HCT116 (cell line): Measurements from ENCODE around the gene RSAD1. TPM values are rescaled to one million over a fixed set of nuclear protein-coding genes. Genes with fewer than 3 reads are reported as not detected.

Source experiments
- ATAC-seq: fragments of 200-7000 bp; cut with Tn5 transposase; 2 replicates; pipeline ENCODE4 v1.9.1; 2020; ENCODE audit warnings: mild to moderate bottlenecking, moderate library complexity
- BruUV-seq: library from RNA; stranded (reverse); fragments of 400-500 nt; replicated peaks from 2 replicates; lab custom pipeline; 2021; lab: Mats Ljungman, UMichigan
- CTCF ChIA-PET: fragments of 300-600 bp; sonication (Branson Sonifier 250); formaldehyde crosslinking; loops from one replicate; lab custom pipeline; 2021; ENCODE audit warnings: antibody characterized with exemption; lab: Charles Lee
- POLR2A ChIA-PET: fragments of 300-600, 350-600 bp; sonication (Branson Sonifier 250); formaldehyde crosslinking; loops from one replicate; lab custom pipeline; 2021; ENCODE audit warnings: antibody characterized with exemption; lab: Charles Lee
- RAD21 ChIA-PET, 2 experiments: fragments of 300-600 bp; sonication (Branson Sonifier 250); formaldehyde crosslinking; loops; one replicate each; lab custom pipeline; 2023; ENCODE audit warnings: low total read pairs in 2 of 2; ENCODE audit not compliant: uncharacterized antibody in 2 of 2, unreplicated experiment in 2 of 2, low non-redundant PET in 1 of 2; lab: Charles Lee
- DNase-seq: peaks from one replicate; pipeline ENCODE4 v3.0.0-alpha.2; 2010; ENCODE audit warnings: low read depth, low spot score
- H2AFZ ChIP-seq: fragments of 200-600 bp; shearing (Covaris generic), sonication (generic); 2 replicates; pipeline ENCODE4 v1.6.1; 2017; ENCODE audit warnings: low read depth, mixed run types, mixed read lengths, antibody characterized with exemption, low read length; ENCODE audit not compliant: poor library complexity, severe bottlenecking
- H3K27ac ChIP-seq: 2 replicates; pipeline ENCODE4 v1.5.1; 2012; ENCODE audit warnings: low read depth, low read length
- H3K27me3 ChIP-seq: fragments of 200-600 bp; sonication (generic); 2 replicates; pipeline ENCODE4 v1.6.1; 2016; ENCODE audit warnings: mixed run types, low read length, mixed read lengths; ENCODE audit not compliant: insufficient read depth
- H3K36me3 ChIP-seq, 2 experiments: fragments of 200-500 bp in 1 of 2; fragments of 200-600 bp in 1 of 2; sonication (Bioruptor generic) in 1 of 2; sonication (generic) in 1 of 2; 2 replicates each; pipeline versions ENCODE4 v1.5.1 to v1.6.1; 2014 to 2016; ENCODE audit warnings: low read length in 2 of 2, inconsistent platforms in 1 of 2, mixed read lengths in 1 of 2, mixed run types in 1 of 2; ENCODE audit not compliant: insufficient read depth in 2 of 2, control insufficient read depth in 1 of 2
- H3K4me1 ChIP-seq, 2 experiments: fragments of 200-600 bp in 1 of 2; sonication (generic) in 1 of 2; 2 replicates each; pipeline versions ENCODE4 v1.5.1 to v1.6.1; 2012 to 2017; ENCODE audit warnings: low read length in 2 of 2, inconsistent platforms in 1 of 2, mild to moderate bottlenecking in 1 of 2, mixed read lengths in 1 of 2, mixed run types in 1 of 2, moderate library complexity in 1 of 2; ENCODE audit not compliant: insufficient read depth in 2 of 2, control insufficient read depth in 1 of 2
- H3K4me2 ChIP-seq: fragments of 200-600 bp; sonication (generic); 2 replicates; pipeline ENCODE4 v1.6.1; 2017; ENCODE audit warnings: mixed run types, low read length, mixed read lengths
- H3K4me3 ChIP-seq, 2 experiments: fragments of 200-600 bp in 1 of 2; sonication (generic) in 1 of 2; replicated peaks in 1 of 2; 2 replicates each; pipeline ENCODE4 v1.5.1; 2011 to 2016; ENCODE audit warnings: low read length in 2 of 2, control low read depth in 1 of 2, low read depth in 1 of 2, mild to moderate bottlenecking in 1 of 2, mixed read lengths in 1 of 2, mixed run types in 1 of 2
- H3K79me2 ChIP-seq: fragments of 200-600 bp; sonication (generic); 2 replicates; pipeline ENCODE4 v1.6.1; 2017; ENCODE audit warnings: mild to moderate bottlenecking, mixed run types, low read length, moderate library complexity, mixed read lengths; ENCODE audit not compliant: insufficient read depth
- H3K9ac ChIP-seq: fragments of 200-600 bp; sonication (generic); 2 replicates; pipeline ENCODE4 v1.6.1; 2016; ENCODE audit warnings: low read length, mixed read lengths
- H3K9me2 ChIP-seq: fragments of 200-600 bp; sonication (generic), shearing (Covaris generic); 2 replicates; pipeline ENCODE4 v1.6.1; 2017; ENCODE audit warnings: mixed run types, mild to moderate bottlenecking, moderate library complexity; ENCODE audit not compliant: insufficient read depth
- H3K9me3 ChIP-seq, 2 experiments: fragments of 200-500 bp in 1 of 2; fragments of 200-600 bp in 1 of 2; sonication (Bioruptor generic) in 1 of 2; sonication (generic) in 1 of 2; 2 replicates each; pipeline ENCODE4 v1.6.1; 2014 to 2017; ENCODE audit warnings: low read length in 2 of 2, mixed read lengths in 2 of 2, inconsistent platforms in 1 of 2, low read depth in 1 of 2, mild to moderate bottlenecking in 1 of 2, mixed run types in 1 of 2, moderate library complexity in 1 of 2; ENCODE audit not compliant: control insufficient read depth in 1 of 2, insufficient read depth in 1 of 2
- H4K20me1 ChIP-seq: fragments of 200-600 bp; sonication (generic), shearing (Covaris generic); 2 replicates; pipeline ENCODE4 v1.6.1; 2017; ENCODE audit warnings: mixed run types, mild to moderate bottlenecking, moderate library complexity; ENCODE audit not compliant: insufficient read depth
- ATF3 ChIP-seq: IDR thresholded peaks from 2 replicates; pipeline ENCODE4 v1.6.1; 2012
- EGR1 ChIP-seq: IDR thresholded peaks from 2 replicates; pipeline ENCODE4 v1.6.1; 2012; ENCODE audit warnings: low read depth
- EZH2phosphoT487 ChIP-seq: fragments of 200-600 bp; IDR thresholded peaks from 2 replicates; pipeline ENCODE4 v1.6.1; 2018; ENCODE audit warnings: antibody characterized with exemption, borderline replicate concordance
- FOSL1 ChIP-seq: IDR thresholded peaks from 2 replicates; pipeline ENCODE4 v1.6.1; 2012; ENCODE audit warnings: low read depth
- JUND ChIP-seq: IDR thresholded peaks from 2 replicates; pipeline ENCODE4 v1.6.1; 2012
- SIN3A ChIP-seq: IDR thresholded peaks from 2 replicates; pipeline ENCODE4 v1.6.1; 2012; ENCODE audit warnings: low read depth
- SP1 ChIP-seq: IDR thresholded peaks from 2 replicates; pipeline ENCODE4 v1.6.1; 2012; ENCODE audit warnings: low read depth
- ZNF274 ChIP-seq: fragments of 200-500 bp; sonication (Bioruptor generic); IDR thresholded peaks from 2 replicates; pipeline ENCODE4 v1.6.1; 2014; ENCODE audit warnings: mild to moderate bottlenecking, low read depth, low read length, inconsistent platforms
- intact Hi-C: fragments of 100-400 bp; cut with micrococcal nuclease; formaldehyde crosslinking; loops from 2 replicates; pipeline ENCODE4 v1.10.0; 2022
- total RNA-seq: library from RNA; stranded (reverse); gene quantifications from one replicate; pipeline ENCODE4 v1.2.1, GENCODE V29; 2021; ENCODE audit not compliant: unreplicated experiment

The RSAD1 gene
- total RNA-seq, 1 experiment from 2014 or later = 82.7 TPM

DNA sequence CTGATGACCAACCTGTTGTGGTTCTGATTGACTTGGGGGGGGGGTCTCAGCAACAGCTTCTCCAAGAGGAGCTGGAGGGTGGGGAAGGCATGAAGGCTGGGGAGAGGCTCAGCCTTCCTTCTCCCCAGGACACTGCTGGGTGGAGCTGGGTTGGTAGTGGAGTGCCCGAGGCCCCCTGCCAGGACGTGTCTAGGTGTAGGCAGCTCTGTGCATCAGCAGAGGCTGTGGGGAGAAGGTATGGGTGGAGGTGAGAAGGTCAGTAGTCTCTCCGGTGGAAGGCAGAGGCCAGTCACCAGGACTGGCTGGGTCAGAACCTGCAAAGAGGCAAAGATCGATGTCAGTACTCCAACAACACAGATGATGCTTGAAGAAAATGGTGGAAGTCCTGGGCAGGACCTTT, 13.9 kb upstream of the RSAD1 start:
- Histone ChIP-seq H4K20me1 (no peaks in the 10 kb centered on the region), H3K4me1 (peaks cover 4 to 16% of the 10 kb centered on the region in 2 experiments; a peak in 2 of 4 replicates), H3K9me2 (no peaks in the 10 kb centered on the region), H3K27ac (no peak overlapping the region), H3K4me2 (no peak overlapping the region), H3K36me3 (no peaks in the 10 kb centered on the region)
- CTCF ChIA-PET = no interaction called here
- TF ChIP-seq ATF3 = no peak
- no peak for TF ChIP-seq ZNF274
- no peak for TF ChIP-seq FOSL1
- TF ChIP-seq EZH2phosphoT487 = no peak
- TF ChIP-seq, all 23 proteins: peak for 0
- no peak overlapping the region for H2AFZ ChIP-seq
- BruUV-seq = no TSS peak
- DNase-seq = no peak
- ATAC-seq = no peak
- no peaks in the 10 kb centered on the region for H3K79me2 ChIP-seq
- no peaks in the 10 kb centered on the region for H3K9me3 ChIP-seq
- POLR2A ChIA-PET = no interaction called here
- no peak overlapping the region for H3K4me3 ChIP-seq
- RAD21 ChIA-PET = no interaction called here
- intact Hi-C loops = no loop called here
- H3K9ac ChIP-seq = no peak overlapping the region
- no peaks in the 10 kb centered on the region for H3K27me3 ChIP-seq

GRCh38 chr17:50465171-50465570, 13.5 kb upstream of the RSAD1 start:
- ChIA-PET CTCF (no interaction called here), POLR2A (no interaction called here), RAD21 (no interaction called here)
- H3K27ac ChIP-seq = no peak overlapping the region
- no peaks in the 10 kb centered on the region for H3K27me3 ChIP-seq
- no peaks in the 10 kb centered on the region for H3K36me3 ChIP-seq
- no peaks in the 10 kb centered on the region for H3K79me2 ChIP-seq
- H4K20me1 ChIP-seq = no peaks in the 10 kb centered on the region
- no peak overlapping the region for H3K4me3 ChIP-seq
- no peak overlapping the region for H3K4me2 ChIP-seq
- DNase-seq = no peak
- no peak overlapping the region for H2AFZ ChIP-seq
- ATAC-seq = no peak
- no peaks in the 10 kb centered on the region for H3K9me3 ChIP-seq
- peaks cover 4 to 16% of the 10 kb centered on the region in 2 experiments; a peak in 2 of 4 replicates for H3K4me1 ChIP-seq
- BruUV-seq = no TSS peak
- no peak overlapping the region for H3K9ac ChIP-seq
- TF ChIP-seq SIN3A (no peak), JUND (no peak), SP1 (no peak), EGR1 (no peak)
- intact Hi-C loops = no loop called here
- H3K9me2 ChIP-seq = no peaks in the 10 kb centered on the region
